GM12865 (cell line): ENCODE measurements around the gene SMG7.

Experiments used
- DNase-seq: peaks from one replicate; pipeline ENCODE4 v3.0.0; 2010; ENCODE audit warnings: low read depth
- H3K4me3 ChIP-seq: 2 replicates; pipeline ENCODE4 v1.5.1; 2011; ENCODE audit warnings: mild to moderate bottlenecking, low read depth, low read length, control low read depth
- TF ChIP-seq, protein P1 (sequence below): IDR thresholded peaks from 2 replicates; pipeline ENCODE4 v1.5.1; 2011; ENCODE audit warnings: low read length, control low read depth, low read depth, inconsistent platforms; ENCODE audit not compliant: insufficient read depth; ENCODE audit errors: missing control alignments

The SMG7 gene

DNA sequence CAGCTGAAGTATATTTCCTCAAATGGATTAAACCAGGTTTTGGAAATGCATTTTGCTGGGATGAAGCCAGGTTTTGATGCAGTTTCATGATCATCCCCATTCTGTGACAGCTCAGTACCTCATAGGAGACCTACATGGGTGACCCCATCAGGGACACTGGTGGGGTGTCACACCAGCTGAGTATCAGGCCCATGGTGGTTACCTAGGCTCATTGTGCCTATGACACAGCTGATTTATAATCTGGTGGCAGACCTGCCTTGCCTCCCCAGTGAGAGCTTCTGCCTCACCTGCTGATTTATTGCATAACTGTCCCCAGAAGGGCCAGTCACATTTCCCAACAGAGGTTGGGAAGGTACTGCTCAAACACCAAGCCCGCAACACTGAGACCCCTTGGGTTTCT lies 114.2 kb downstream of the SMG7 start:
- no peak overlapping the region for H3K4me3 ChIP-seq
- TF ChIP-seq, protein P1, sequence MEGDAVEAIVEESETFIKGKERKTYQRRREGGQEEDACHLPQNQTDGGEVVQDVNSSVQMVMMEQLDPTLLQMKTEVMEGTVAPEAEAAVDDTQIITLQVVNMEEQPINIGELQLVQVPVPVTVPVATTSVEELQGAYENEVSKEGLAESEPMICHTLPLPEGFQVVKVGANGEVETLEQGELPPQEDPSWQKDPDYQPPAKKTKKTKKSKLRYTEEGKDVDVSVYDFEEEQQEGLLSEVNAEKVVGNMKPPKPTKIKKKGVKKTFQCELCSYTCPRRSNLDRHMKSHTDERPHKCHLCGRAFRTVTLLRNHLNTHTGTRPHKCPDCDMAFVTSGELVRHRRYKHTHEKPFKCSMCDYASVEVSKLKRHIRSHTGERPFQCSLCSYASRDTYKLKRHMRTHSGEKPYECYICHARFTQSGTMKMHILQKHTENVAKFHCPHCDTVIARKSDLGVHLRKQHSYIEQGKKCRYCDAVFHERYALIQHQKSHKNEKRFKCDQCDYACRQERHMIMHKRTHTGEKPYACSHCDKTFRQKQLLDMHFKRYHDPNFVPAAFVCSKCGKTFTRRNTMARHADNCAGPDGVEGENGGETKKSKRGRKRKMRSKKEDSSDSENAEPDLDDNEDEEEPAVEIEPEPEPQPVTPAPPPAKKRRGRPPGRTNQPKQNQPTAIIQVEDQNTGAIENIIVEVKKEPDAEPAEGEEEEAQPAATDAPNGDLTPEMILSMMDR = no peak
- no peak for DNase-seq

GRCh38 chr1:183586926-183587325 lies 114.6 kb downstream of the SMG7 start:
- DNase-seq = no peak
- TF ChIP-seq, protein P1 = no peak
- H3K4me3 ChIP-seq = no peak overlapping the region

DNA sequence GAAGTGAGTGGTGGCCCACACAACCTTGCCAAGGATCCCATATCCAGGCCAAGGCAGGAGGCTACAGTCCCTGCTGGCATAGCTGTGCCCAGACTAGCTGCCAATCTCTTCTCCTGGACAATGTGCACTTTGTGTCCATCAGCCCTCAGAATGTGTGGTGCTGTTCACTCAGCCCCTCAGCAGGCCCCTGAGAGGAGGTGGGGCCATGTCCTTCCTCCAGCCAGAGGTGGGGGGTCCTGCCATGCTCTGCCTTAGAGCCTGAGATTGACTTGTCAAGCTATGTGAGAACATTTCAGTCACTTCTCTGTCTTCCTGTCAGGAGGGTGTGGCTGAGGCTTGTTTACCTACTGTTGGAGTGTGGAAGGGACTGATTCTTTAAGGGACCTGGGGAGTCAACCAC lies 116.5 kb downstream of the SMG7 start:
- DNase-seq = peak; percentile 42
- H3K4me3 ChIP-seq = peak overlapping the region; percentile 57
- TF ChIP-seq, protein P1 = no peak

GRCh38 chr1:183589384-183589783 lies 117.1 kb downstream of the SMG7 start:
- peak overlapping the region; percentile 57 for H3K4me3 ChIP-seq
- TF ChIP-seq, protein P1 = no peak
- DNase-seq = peak; percentile 44

DNA sequence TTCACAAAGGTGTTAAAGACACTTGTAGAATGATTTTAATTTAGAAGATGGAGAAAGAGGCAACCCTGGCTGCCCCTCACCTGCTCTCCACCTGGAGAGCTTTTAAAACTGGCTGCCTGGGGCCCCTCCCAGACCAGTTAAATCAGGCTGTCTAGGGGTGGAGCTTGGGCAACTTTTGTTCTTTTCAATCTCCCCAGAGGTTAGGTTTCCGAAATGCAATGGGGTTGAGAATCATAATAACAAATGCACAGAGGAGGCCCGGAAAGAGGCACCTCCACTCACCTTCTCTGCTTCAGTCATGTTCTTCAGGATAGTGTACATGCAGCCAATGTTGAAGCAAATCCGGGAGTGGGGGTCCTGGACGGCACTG lies 117.6 kb downstream of the SMG7 start:
- TF ChIP-seq, protein P1 = no peak
- DNase-seq = peak; percentile 69
- peak overlapping the region; percentile 57 for H3K4me3 ChIP-seq

GRCh38 chr1:183590244-183591191 lies 118.2 kb downstream of the SMG7 start, which contains the start of gene NCF2:
Gene NCF2, minus strand, starts transcription at chr1:183590459. Its CDS starts 130 bp downstream, at chr1:183590329.
- TF ChIP-seq, protein P1 = no peak
- peak within 1 kb of the TSS; percentile 57 for H3K4me3 ChIP-seq
- DNase-seq = peak; percentile 96
